GM19328 (cell line): Measurements from ENCODE around the gene GREM1.

Source experiments
- ATAC-seq: cut with Tn5 transposase; IDR thresholded peaks from one replicate; pipeline ENCODE4 v1.9.1; 2021; ENCODE audit warnings: mild to moderate bottlenecking, moderate library complexity; ENCODE audit not compliant: unreplicated experiment

The GREM1 gene

GRCh38 chr15:32694222-32694983, 23.4 kb upstream of the GREM1 start:
- ATAC-seq = no peak

GRCh38 chr15:32698773-32699390, 18.9 kb upstream of the GREM1 start:
- ATAC-seq = no peak

GRCh38 chr15:32700501-32701150, 17.2 kb upstream of the GREM1 start:
- no peak for ATAC-seq

- no peak for ATAC-seq
These were observed 15.9 kb upstream of the GREM1 start for GRCh38 chr15:32701863-32702262.

- no peak for ATAC-seq
These were observed 13.3 kb upstream of the GREM1 start for GRCh38 chr15:32704395-32704981.

- ATAC-seq = no peak
These were observed 12.4 kb upstream of the GREM1 start for GRCh38 chr15:32705446-32705845.

- no peak for ATAC-seq
These were observed 11.1 kb upstream of the GREM1 start for GRCh38 chr15:32706704-32707103.

GRCh38 chr15:32707436-32707835, 10.4 kb upstream of the GREM1 start:
- no peak for ATAC-seq

GRCh38 chr15:32709295-32710033, 8.3 kb upstream of the GREM1 start:
- no peak for ATAC-seq

- ATAC-seq = no peak
These were observed 2.5 kb upstream of the GREM1 start for GRCh38 chr15:32715276-32715675.

GRCh38 chr15:32716216-32716914, 1.4 kb upstream of the GREM1 start:
- ATAC-seq = no peak

- no peak for ATAC-seq
These were observed 834 bp upstream of the GREM1 start for GRCh38 chr15:32716915-32717425.

GRCh38 chr15:32718227-32718820, 520 bp downstream of the GREM1 start:
- ATAC-seq = no peak

GRCh38 chr15:32718821-32719716, 1.3 kb downstream of the GREM1 start:
- no peak for ATAC-seq

GRCh38 chr15:32721596-32721995, 3.8 kb downstream of the GREM1 start:
- ATAC-seq = no peak

GRCh38 chr15:32722136-32722535, 4.3 kb downstream of the GREM1 start:
- no peak for ATAC-seq

GRCh38 chr15:32723171-32723948, 5.6 kb downstream of the GREM1 start:
- ATAC-seq = peak; percentile 92
